Measurements from ENCODE around the gene CYP27B1.

The CYP27B1 gene

DNA sequence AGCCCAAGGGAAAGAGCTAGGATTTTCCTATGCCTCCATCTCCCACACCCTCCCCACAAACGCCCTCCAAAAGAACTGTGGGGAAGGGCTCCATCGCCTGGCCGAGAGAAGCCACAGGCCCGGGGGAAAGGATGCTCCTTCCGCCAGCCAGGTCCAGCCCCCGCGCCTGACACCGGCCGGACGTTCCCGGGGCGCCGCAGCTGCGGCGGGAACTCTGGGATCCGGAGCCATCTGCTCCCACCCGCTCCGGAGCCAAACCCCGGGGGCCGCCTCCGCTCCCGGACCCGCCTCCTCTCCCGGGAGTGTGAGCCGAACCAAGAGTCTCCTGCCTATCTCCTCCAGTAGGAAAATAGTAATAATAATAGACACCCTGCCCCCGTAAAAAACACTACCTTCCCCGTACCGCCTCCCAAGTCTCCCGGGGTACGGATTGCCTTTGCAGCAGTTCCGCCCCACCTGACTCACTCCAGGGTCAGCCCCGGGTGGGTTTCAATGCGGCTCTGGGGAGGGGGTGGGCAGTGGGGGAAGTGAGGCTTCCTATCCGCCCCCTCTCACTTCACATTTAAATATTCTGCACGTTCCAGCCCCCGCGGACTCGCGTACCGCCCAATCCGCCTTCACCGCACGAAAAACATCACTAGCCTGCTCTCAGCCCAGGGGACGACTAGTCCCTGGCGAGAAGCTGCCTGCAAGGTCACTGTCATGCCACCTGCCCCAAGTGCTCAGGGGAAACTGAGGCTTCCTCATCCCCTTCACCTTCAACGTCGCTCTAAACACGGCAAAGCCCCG is 30.7 kb downstream of the CYP27B1 start:
- DNase-seq (ENCODE audit: low read depth in 3 of 3), result no peak

- DNase-seq (ENCODE audit: low read depth in 3 of 3), result no peak
These were observed 31.6 kb downstream of the CYP27B1 start for GRCh38 chr12:57735198-57735855.

DNA sequence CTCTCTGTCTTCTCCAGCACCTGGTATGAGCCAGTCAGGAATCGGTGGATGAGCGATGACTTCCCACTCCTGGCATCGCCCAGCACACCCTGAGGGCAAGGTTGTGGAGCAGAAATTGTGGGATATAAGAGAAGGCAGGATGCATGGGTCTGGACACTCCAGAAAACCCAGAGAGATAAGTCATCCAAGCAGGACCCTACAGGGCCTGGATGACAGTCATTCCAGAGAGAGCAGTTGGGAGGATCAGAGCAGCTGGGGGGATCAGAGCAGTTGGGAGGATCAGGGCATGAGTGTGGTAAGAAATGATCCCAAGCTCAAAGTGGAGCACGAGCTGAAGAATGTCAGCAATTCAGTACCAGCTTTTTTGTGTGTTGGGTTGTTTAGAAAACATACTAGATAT is 32.3 kb downstream of the CYP27B1 start:
- no peak for DNase-seq (ENCODE audit: low read depth in 3 of 3)

DNA sequence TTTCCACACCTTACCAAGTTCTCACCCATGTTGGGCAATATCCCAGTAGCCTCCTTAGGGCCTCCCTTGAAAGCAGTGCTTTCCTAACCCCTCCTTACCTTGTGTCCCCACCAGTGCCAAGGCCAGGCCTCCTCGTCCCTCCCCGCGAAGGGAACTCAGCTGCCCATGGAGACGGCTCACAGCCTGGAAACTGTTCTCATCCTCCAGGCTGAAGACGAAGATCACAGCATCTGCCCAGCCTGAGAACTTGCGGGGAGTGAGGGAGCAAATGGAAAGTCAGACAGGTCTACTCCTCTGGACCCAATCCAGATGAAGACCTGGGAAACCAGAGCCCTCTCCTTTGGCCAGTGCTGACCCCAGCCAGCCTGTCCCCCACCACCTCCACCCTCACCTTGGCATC is 33.0 kb downstream of the CYP27B1 start:
- no peak for DNase-seq (ENCODE audit: low read depth in 3 of 3)

GRCh38 chr12:57732726-57733593 is 33.9 kb downstream of the CYP27B1 start:
- no peak for DNase-seq (ENCODE audit: low read depth in 3 of 3)

DNA sequence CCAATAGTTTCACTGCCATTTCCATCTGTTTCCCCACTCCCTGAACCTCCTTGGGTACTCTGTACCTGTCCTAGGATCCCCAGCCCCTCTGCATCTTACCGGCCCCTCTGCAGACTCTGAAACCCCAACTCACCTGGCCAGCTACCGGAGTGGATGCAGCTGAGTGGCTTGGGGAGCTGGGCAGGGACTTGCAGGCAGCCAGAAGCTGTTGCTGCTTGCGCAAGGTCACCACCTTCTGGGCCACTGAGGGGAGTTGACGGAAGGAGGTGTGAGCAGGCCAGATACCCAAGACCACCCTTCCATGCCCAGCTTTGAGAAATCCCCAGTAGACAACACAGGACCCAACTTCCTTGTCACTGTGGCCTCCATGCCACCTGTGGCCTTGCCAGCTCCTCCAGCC is 34.6 kb downstream of the CYP27B1 start:
- no peak for DNase-seq (ENCODE audit: low read depth in 3 of 3)

GRCh38 chr12:57731411-57732080 is 35.3 kb downstream of the CYP27B1 start:
- no peak for DNase-seq (ENCODE audit: low read depth in 3 of 3)

DNA sequence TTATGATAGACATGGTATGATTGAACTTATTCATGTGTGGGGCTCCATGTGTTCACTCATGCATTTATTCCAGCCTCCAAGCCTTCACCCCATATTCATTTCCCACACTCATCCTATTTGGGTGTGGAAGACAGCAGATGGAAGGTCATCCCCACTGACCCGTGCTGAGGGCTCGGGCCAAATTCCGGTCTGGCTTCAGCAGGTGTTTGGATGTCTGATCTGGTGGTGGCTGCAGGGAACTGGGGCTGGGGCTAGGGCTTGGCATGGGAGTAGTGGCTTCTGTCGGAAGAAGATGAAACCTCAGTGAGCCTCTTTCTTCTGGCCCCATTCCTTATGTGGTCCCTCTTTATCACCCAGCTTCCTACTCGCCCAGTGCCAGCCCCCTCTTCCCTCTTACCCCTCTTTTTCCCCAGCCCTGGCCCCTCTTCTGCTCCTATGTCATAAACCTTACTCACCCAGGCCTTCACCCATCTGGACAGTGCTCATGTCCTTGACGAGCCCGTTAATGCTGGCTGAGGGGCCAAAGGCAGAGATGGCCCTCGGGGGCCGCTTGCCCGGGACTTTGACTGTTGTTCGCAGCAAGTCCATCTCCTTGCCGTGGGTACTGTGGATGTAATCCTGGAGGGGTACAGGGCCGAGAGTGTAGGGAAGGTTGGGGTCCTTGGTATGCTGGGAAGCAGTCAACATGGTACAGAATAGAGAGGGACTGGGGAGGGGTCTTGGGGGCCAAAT is 36.4 kb downstream of the CYP27B1 start:
- DNase-seq (ENCODE audit: low read depth in 3 of 3), result no peak

GRCh38 chr12:57729321-57729844 is 37.5 kb downstream of the CYP27B1 start:
- no peak for DNase-seq (ENCODE audit: low read depth in 3 of 3)

DNA sequence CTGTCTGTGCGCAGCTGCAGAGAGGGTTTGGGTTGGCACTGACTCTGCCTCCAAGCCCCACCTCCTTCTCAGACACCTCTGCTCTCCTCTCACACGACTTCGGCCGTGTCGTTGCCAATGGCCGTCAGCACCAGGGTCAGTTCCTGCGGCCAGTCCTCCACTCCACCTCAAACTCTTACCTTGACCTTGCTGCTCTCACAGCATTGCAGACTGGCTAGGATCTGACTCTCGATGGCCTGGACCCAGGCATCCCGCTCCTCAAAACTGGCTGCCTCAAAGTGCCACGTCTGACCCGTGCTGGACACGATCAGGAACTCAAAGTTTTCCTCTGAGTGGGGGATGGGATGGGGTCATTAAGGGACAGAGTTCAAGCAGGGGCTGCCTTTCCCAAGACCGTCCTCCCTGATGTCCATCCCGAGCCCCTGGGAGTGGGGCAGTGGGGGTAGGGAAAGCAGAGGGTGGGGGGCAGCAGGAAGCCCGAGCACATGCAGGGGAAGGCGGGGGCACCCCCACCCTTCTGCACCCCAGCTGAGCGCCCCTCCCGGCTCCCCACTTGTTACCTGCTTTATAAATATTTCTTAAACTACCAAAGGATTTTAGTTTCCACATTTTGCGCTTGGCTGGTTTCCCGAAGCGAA is 39.0 kb downstream of the CYP27B1 start:
- DNase-seq (ENCODE audit: low read depth in 3 of 3), result no peak

- no peak for DNase-seq (ENCODE audit: low read depth in 3 of 3)
These were observed 39.8 kb downstream of the CYP27B1 start for GRCh38 chr12:57726884-57727757.

GRCh38 chr12:57726151-57726883 is 40.6 kb downstream of the CYP27B1 start:
- no peak for DNase-seq (ENCODE audit: low read depth in 3 of 3)

GRCh38 chr12:57725851-57726150 is 41.1 kb downstream of the CYP27B1 start:
- no peak for DNase-seq (ENCODE audit: low read depth in 3 of 3)

- DNase-seq (ENCODE audit: low read depth in 3 of 3), result no peak
These were observed 41.7 kb downstream of the CYP27B1 start for GRCh38 chr12:57724936-57725740.

- DNase-seq (ENCODE audit: low read depth in 3 of 3), result no peak
These were observed 42.6 kb downstream of the CYP27B1 start for GRCh38 chr12:57724003-57724935.

- DNase-seq (ENCODE audit: low read depth in 3 of 3), result no peak
These were observed 43.3 kb downstream of the CYP27B1 start for GRCh38 chr12:57723630-57723962.

Data from stimulated activated CD4-positive, alpha-beta T cell treated with anti-CD3 and anti-CD28 coated beads, TNF-alpha, amount 100 ng/mL, for 48 hours (primary cell).